Stimulated activated naive CD8-positive, alpha-beta T cell treated with anti-CD3 and anti-CD28 coated beads, Interleukin-15, Interleukin-2, amounts not matched to agents 100 ng/mL and 50 ng/mL, for 24 hours (primary cell): Measurements from ENCODE around the gene DTNA.
"Not testable (repeated sequence)": the region's sequence is repeated elsewhere in the genome, so short reads cannot be mapped to it uniquely, and the experiment has no call there.

Experiments used
- H3K27ac Mint-ChIP-seq: one replicate; pipeline ENCODE4 v1.8.0; 2021; ENCODE audit warnings: mild to moderate bottlenecking, mixed read lengths
- H3K27me3 Mint-ChIP-seq: one replicate; pipeline ENCODE4 v1.8.0; 2021; ENCODE audit warnings: mixed read lengths
- H3K36me3 Mint-ChIP-seq: one replicate; pipeline ENCODE4 v1.8.0; 2021; ENCODE audit warnings: low read depth, mixed read lengths
- H3K4me1 Mint-ChIP-seq: one replicate; pipeline ENCODE4 v1.8.0; 2021; ENCODE audit warnings: low read depth, mixed read lengths
- H3K4me3 Mint-ChIP-seq: one replicate; pipeline ENCODE4 v1.8.0; 2021; ENCODE audit warnings: mild to moderate bottlenecking, mixed read lengths
- H3K9me3 Mint-ChIP-seq: one replicate; pipeline ENCODE4 v1.8.0; 2021; ENCODE audit warnings: mixed read lengths

Gene DTNA

DNA sequence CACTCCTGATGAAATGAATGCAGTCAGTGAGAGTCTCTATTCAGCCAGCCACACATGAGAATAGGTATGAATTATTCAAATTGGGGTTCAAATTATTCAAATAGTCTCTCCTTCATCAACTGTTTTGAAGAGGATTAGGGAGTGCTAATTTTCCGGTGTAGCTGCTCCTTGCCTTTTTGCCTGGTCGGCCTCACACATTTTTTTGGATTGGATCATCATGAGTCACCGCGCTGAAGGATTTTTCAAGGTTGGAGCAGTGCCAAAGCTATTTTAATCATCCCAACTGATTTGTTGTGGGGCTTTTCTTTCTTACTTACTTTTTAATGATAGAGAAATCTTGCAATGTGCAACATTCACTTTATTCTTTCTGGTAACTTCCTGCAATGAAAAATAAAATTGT lies 2.4 kb upstream of the DTNA start:
- Mint-ChIP-seq H3K27me3 (peaks cover 14% of the 10 kb centered on the region), H3K27ac (no peak overlapping the region), H3K4me1 (no peaks in the 10 kb centered on the region), H3K9me3 (no peaks in the 10 kb centered on the region), H3K36me3 (no peaks in the 10 kb centered on the region), H3K4me3 (no peak overlapping the region)

DNA sequence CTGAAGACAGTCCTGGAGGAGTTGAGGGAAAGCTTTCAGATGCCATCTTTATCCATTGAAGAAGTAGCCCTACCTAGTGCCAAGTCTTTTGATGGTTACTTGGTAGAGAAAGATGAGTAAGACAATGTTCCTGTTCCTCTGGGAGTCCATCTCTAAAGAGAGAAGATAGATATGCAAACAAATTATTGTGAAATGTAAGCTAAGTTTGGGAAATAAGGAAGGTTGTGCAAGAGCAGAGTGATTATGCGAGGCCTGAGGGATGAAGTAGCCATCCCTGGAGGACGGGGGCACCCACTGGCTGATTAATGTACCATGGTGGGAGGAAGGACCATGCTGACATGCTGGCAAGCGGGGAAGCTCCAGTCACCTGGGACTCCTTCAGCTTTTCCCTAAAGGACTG lies 994 bp upstream of the DTNA start:
- H3K4me3 Mint-ChIP-seq, result no peak overlapping the region
- no peaks in the 10 kb centered on the region for H3K36me3 Mint-ChIP-seq
- no peaks in the 10 kb centered on the region for H3K9me3 Mint-ChIP-seq
- no peaks in the 10 kb centered on the region for H3K4me1 Mint-ChIP-seq
- H3K27ac Mint-ChIP-seq, result no peak overlapping the region
- peaks cover 14% of the 10 kb centered on the region for H3K27me3 Mint-ChIP-seq

DNA sequence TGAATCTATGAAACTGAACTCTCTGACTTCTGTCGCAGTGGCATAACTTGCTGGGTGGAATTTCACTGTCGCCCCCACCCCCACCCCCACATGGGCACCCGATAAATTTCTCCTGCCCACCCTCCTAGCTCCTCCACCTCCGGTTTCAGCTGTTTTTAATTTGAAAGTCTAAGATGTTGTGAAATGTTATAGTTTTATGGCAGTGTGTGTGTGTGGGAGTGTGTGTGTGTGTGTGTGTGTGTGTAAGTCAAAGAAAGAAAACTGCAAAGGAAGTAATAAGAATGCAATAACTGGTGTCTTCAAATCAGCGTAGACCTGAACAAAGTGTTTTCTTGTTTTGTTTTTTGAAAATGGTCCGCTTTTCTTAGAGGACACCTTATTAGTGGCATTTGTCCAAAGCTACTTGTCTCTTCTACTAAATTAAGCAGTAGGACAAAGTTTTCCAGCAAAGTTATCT lies 388 bp downstream of the DTNA start:
- Mint-ChIP-seq H3K4me1 (no peaks in the 10 kb centered on the region), H3K4me3 (no peak overlapping the region), H3K27ac (no peak overlapping the region), H3K36me3 (no peaks in the 10 kb centered on the region), H3K9me3 (no peaks in the 10 kb centered on the region), H3K27me3 (peaks cover 10% of the 10 kb centered on the region)

DNA sequence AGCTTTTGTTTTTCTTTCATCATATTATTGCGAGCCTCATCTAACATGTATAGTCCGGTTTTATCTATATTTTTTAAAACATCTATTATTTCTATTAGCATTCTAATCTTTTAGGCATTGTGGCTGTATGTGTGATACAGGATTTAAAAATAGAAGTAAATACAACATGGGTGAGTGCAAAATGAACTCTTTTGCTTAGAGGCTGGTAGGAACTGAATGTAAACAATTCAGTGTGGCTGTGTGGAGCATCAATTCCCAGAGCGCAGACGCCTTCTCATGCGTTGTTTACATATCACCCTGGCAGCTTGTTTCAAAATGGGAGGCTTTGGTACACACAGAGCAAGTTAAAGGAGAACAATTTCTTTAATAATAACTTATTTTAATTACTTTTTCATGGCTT lies 836 bp downstream of the DTNA start:
- no peaks in the 10 kb centered on the region for H3K4me1 Mint-ChIP-seq
- no peak overlapping the region for H3K27ac Mint-ChIP-seq
- no peaks in the 10 kb centered on the region for H3K36me3 Mint-ChIP-seq
- no peaks in the 10 kb centered on the region for H3K9me3 Mint-ChIP-seq
- no peak overlapping the region for H3K4me3 Mint-ChIP-seq
- peaks cover 10% of the 10 kb centered on the region for H3K27me3 Mint-ChIP-seq

DNA sequence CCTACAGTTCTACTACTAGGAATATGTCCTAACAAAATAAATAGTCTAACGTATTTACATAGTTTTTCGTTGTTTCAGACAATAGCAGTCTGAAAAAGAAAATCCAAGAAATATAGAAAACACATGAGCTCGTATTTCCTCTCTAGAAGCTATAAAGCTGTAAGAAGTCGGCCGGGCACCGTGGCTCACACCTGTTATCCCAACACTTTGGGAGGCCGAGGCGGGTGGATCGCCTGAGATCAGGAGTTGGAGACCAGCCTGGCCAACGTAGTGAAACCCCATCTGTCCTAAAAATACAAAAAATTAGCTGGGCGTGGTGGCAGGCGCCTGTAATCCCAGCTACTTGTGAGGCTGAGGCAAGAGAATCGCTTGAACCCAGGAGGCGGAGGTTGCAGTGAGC lies 6.0 kb downstream of the DTNA start:
- H3K27me3 Mint-ChIP-seq, H3K4me3 Mint-ChIP-seq, H3K9me3 Mint-ChIP-seq, H3K27ac Mint-ChIP-seq, H3K36me3 Mint-ChIP-seq, H3K4me1 Mint-ChIP-seq: not testable (repeated sequence)

DNA sequence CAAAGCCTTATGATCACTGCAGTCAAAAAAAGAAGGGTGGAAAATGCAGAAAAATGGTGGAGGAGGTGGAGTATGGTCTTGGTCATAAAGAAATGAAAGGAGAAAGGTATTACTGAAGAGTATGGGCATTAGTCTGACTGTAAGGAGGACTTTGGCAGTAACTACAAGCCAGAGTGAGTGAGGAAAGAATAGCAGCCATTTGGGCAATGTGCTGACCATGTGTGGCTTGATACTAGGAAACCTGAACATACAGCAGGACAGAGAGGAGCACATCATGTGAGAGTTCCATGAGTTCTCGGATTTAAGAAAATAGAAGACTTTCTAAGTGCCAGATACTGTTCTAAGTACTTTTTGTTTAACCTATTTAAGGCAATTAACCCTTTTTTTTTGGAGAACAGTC lies 8.5 kb downstream of the DTNA start:
- no peaks in the 10 kb centered on the region for H3K36me3 Mint-ChIP-seq
- H3K4me1 Mint-ChIP-seq, result no peaks in the 10 kb centered on the region
- H3K27me3 Mint-ChIP-seq, result no peaks in the 10 kb centered on the region

DNA sequence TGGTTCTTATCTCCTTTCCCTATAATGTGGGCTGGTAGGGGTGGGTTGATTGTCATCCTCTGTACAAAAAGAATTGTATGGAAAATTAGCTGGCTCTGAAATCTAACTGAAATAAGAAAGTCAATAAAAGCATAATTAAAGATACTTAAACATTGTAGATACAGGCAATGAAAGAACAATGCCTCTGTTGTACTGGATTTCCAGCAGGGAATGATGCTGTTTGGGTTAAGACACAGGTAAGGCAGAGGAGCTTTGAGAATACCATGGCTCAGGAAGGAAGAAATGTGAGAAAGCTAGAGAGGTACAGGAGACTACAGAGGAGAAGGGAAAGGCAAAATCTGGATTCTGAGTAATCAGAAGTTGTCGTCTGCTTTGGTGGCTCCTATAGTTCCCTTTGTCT lies 10.1 kb downstream of the DTNA start:
- Mint-ChIP-seq H3K9me3 (peaks cover 4% of the 10 kb centered on the region), H3K4me1 (no peaks in the 10 kb centered on the region), H3K4me3 (no peak overlapping the region), H3K27ac (no peak overlapping the region), H3K36me3 (no peaks in the 10 kb centered on the region), H3K27me3 (peaks cover 7% of the 10 kb centered on the region)

More for the DNA sequence above, 8.5 kb downstream of the DTNA start:
- H3K27ac Mint-ChIP-seq, result no peak overlapping the region
- H3K9me3 Mint-ChIP-seq, result no peaks in the 10 kb centered on the region
- no peak overlapping the region for H3K4me3 Mint-ChIP-seq

DNA sequence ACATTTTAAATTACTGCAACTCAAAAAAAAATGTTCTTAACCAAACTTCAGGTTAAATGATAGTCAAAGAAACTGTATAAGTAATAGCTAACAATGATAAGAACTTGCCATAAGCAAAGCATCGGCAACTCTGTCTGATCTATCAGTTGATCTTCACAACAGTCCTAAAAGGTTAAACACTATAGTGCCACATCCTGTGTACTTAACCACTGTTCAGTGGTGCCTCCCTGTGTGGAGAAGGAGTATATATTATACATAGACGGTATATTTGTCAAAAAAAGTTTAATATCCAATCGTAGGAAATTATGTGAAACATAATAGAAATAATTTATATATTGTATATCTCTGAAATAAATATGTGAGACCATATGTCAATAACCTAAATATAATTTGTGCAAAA lies 13.0 kb downstream of the DTNA start:
- no peaks in the 10 kb centered on the region for H3K4me1 Mint-ChIP-seq
- H3K36me3 Mint-ChIP-seq, result no peaks in the 10 kb centered on the region
- no peak overlapping the region for H3K27ac Mint-ChIP-seq
- no peak overlapping the region for H3K4me3 Mint-ChIP-seq
- H3K27me3 Mint-ChIP-seq, result peaks cover 7% of the 10 kb centered on the region
- peaks cover 4% of the 10 kb centered on the region for H3K9me3 Mint-ChIP-seq

DNA sequence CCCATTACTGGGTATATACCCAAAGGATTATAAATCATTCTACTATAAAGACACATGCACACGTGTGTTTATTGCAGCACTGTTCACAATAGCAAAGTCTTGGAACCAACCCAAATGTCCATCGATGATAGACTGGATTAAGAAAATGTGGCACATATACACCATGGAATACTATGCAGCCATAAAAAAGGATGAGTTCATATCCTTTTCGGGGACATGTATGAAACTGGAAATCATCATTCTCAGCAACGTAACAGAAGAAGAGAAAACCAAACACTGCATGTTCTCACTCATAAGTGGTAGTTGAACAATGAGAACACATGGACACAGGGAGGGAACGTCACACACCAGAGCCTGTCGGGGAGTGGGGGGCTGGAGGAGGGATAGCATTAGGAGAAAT lies 15.6 kb downstream of the DTNA start:
- not testable (repeated sequence) for H3K36me3 Mint-ChIP-seq, H3K9me3 Mint-ChIP-seq, H3K4me3 Mint-ChIP-seq, H3K27ac Mint-ChIP-seq, H3K27me3 Mint-ChIP-seq, H3K4me1 Mint-ChIP-seq

DNA sequence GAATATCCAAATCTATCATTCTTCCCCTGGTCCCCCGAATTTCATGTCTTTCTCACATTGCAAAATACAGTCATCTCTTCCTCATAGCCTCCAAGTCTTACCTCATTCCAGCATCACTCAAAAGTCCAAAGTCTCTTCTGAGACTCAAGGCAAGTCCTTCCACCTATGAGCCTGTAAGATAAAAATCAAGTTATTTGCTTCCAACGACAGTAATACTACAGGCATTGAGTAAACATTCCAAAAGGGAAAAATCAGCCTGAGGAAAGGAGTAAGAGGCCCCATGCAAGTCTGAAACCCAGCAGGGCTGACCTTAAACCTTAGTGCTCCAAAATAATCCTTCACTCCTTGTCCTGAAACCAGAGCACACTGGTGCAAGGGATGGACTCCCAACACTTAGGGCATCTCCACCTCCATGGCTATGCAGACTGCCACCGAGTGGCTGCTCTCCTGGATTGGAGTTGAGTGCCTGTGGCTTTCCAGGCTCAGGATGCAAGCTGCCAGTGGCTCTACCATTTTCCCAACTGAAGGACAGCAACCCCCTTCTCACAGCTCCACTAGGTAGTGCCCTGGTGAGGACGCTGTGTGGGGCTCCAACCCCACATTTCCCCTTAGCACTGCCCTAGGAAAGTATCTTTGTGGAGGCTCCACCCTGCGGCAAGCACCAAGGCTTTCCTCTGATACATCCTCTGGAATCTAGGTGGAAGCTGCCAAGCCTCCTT lies 16.3 kb downstream of the DTNA start:
- H3K4me1 Mint-ChIP-seq, result no peaks in the 10 kb centered on the region
- no peak overlapping the region for H3K4me3 Mint-ChIP-seq
- H3K27ac Mint-ChIP-seq, result no peak overlapping the region
- peaks cover 4% of the 10 kb centered on the region for H3K9me3 Mint-ChIP-seq
- H3K27me3 Mint-ChIP-seq, result peaks cover 10% of the 10 kb centered on the region
- no peaks in the 10 kb centered on the region for H3K36me3 Mint-ChIP-seq

DNA sequence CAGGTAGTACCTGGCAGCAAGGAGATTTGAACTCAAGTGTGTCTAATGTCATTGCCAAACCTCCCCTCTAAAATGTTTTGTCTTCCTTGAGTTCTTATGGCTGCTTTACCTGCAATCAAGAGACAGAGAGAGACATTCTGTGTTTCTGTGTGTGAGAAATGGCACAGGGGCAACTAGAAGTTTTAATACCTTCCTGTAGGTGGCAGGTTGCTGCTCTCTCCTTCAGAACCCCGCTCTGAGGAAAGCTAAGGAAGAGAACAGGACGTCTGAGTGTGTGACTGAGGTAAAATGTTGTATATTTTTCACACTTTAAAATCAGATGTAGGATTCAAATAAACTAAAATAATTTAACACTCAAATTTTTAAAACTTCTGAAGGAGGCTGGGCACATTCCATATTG lies 19.2 kb downstream of the DTNA start:
- Mint-ChIP-seq H3K9me3 (peaks cover 4% of the 10 kb centered on the region), H3K4me3 (no peak overlapping the region), H3K4me1 (no peaks in the 10 kb centered on the region), H3K27me3 (peaks cover 14% of the 10 kb centered on the region), H3K36me3 (no peaks in the 10 kb centered on the region), H3K27ac (no peak overlapping the region)

DNA sequence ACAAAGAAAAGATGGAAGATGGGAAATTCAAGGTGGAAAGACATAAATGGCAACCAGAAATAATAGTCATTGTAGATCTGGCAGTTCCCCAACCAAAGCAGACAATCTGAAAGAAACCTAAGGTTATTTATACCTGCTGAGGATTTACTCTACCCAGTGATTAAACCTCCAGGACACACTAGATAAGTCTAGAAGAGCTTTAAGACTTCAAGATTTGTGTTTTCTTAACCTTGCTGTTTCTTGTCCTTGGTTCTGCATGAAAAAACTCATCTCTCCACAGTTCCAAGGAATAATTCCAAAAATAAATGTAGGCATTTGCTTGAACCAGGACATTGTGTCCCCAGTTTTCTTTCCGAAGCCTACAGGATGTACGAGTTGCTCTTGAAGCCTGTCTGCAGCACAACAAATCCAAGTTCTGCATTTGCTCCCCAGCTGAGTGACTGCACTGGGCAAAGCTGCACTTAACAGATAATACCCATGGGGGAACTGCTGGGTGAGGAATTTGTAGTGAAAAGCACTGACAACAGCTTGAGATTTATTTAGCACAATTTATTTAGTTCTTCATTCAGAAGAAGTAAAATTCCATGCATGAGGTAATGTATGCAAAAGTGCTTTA lies 19.8 kb downstream of the DTNA start:
- no peak overlapping the region for H3K4me3 Mint-ChIP-seq
- H3K4me1 Mint-ChIP-seq, result no peaks in the 10 kb centered on the region
- H3K9me3 Mint-ChIP-seq, result no peaks in the 10 kb centered on the region
- peaks cover 10% of the 10 kb centered on the region for H3K27me3 Mint-ChIP-seq
- H3K36me3 Mint-ChIP-seq, result no peaks in the 10 kb centered on the region
- H3K27ac Mint-ChIP-seq, result no peak overlapping the region

DNA sequence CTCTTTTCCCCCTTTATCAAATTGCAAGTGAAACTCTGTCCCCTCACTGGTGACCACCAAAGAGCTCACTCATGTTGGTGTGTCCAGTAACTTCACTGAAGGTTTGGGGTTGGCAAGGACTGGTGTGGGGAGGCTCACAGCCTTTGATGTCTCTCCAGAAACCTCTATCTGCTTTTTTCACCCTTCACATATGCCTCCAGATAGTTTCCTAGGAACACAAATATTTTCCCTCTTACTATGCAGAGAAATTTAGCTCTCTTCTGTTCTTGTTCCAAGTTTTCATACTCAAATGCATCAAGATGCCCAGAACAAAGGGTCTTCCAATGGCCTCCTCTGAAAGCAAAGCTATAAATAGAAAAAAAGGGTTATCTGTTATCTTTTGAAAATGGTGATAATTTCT lies 20.7 kb downstream of the DTNA start:
- H3K4me1 Mint-ChIP-seq, result no peaks in the 10 kb centered on the region
- no peaks in the 10 kb centered on the region for H3K36me3 Mint-ChIP-seq
- H3K9me3 Mint-ChIP-seq, result no peaks in the 10 kb centered on the region
- H3K27me3 Mint-ChIP-seq, result peaks cover 7% of the 10 kb centered on the region
- H3K4me3 Mint-ChIP-seq, result no peak overlapping the region
- H3K27ac Mint-ChIP-seq, result no peak overlapping the region

DNA sequence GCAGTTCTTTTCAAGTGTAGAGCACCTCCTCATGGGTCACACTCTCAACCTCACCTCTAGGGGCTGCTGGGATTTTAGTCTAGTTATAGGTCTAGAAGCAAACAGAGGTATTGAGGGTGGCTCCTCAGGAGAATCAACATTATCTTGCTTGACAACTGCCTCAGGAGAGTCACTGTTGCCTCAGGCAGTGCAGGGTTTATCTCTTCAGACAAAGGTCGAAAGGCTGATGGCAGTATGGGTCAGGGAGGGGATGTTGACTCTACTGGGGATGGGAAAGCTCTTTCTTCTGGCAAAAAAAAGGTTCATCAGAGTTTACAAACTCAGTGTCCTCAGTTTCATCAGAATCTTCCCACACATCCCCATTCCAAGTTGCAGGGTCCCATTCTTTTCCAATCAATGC lies 24.0 kb downstream of the DTNA start:
- no peaks in the 10 kb centered on the region for H3K9me3 Mint-ChIP-seq

DNA sequence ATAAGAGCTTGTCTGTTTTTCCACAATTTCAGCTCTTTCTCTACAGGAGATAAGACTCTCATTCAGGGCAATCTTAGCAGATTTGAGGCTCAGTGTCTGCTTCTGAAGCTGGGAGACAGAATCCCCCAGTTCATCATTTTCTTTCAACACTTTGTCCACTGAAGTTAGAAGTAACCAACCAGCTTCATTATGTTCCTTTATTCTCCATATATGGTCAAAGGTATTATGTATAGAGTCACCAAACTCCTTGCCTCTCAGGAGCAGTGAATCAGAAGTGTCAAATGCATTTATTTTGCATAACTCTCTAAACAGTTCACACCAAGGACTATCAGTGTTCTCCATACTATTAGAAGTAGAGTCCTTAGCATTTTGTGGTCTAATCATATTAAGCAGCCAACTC lies 24.4 kb downstream of the DTNA start:
- H3K4me3 Mint-ChIP-seq, H3K9me3 Mint-ChIP-seq, H3K27ac Mint-ChIP-seq, H3K4me1 Mint-ChIP-seq, H3K27me3 Mint-ChIP-seq, H3K36me3 Mint-ChIP-seq: not testable (repeated sequence)

More for the DNA sequence above, 24.0 kb downstream of the DTNA start:
- H3K4me1 Mint-ChIP-seq, result no peaks in the 10 kb centered on the region
- no peaks in the 10 kb centered on the region for H3K36me3 Mint-ChIP-seq
- H3K4me3 Mint-ChIP-seq, result no peak overlapping the region
- peaks cover 7% of the 10 kb centered on the region for H3K27me3 Mint-ChIP-seq
- no peak overlapping the region for H3K27ac Mint-ChIP-seq
